Transverse colon (tissue), 4 donors: ENCODE measurements around the gene GMDS. TPM values are rescaled to one million over a fixed set of nuclear protein-coding genes. Genes with fewer than 3 reads are reported as not detected.

Experiments used
- DNase-seq: peaks from one replicate; pipeline ENCODE4 v3.0.0-alpha.2; 2019
- H3K27ac ChIP-seq, 4 donors: fragments of 200-600 bp; sonication (generic); 2 replicates each; pipeline ENCODE4 v1.5.1; 2016 to 2018; ENCODE audit warnings: inconsistent platforms in 4 of 4
- H3K27me3 ChIP-seq: fragments of 200-600 bp; sonication (generic); 2 replicates; pipeline ENCODE4 v1.5.1; 2017; ENCODE audit warnings: inconsistent platforms
- H3K36me3 ChIP-seq, 4 donors: fragments of 200-600 bp; sonication (generic); 2 replicates each; pipeline ENCODE4 v1.5.1; 2017 to 2019; ENCODE audit warnings: inconsistent platforms in 4 of 4
- H3K4me1 ChIP-seq, 4 donors: fragments of 200-600 bp; sonication (generic); 2 replicates each; pipeline ENCODE4 v1.5.1; 2017 to 2020; ENCODE audit warnings: inconsistent platforms in 4 of 4
- H3K4me3 ChIP-seq, 4 donors: fragments of 200-600 bp; sonication (generic); 1 replicate in 1 of 4; 2 replicates in 3 of 4; pipeline versions ENCODE4 v1.5.1 to v1.6.1; 2017 to 2019; ENCODE audit warnings: inconsistent platforms in 4 of 4
- H3K9me3 ChIP-seq, 2 donors: fragments of 200-600 bp; sonication (generic); 2 replicates each; pipeline ENCODE4 v1.5.1; 2017 to 2019; ENCODE audit warnings: inconsistent platforms in 2 of 2
- EP300 ChIP-seq: sonication (generic); formaldehyde crosslinking; IDR thresholded peaks from one replicate; pipeline ENCODE4 v1.6.1; 2017; ENCODE audit warnings: antibody characterized with exemption, low read depth
- POLR2A ChIP-seq: fragments of 450-650 bp; IDR thresholded peaks from one replicate; pipeline ENCODE4 v1.6.1; 2016; ENCODE audit warnings: antibody characterized with exemption, mild to moderate bottlenecking, moderate library complexity
- POLR2AphosphoS5 ChIP-seq, 3 donors: sonication (generic); formaldehyde crosslinking; IDR thresholded peaks; one replicate each; pipeline ENCODE4 v1.6.1; 2016; ENCODE audit warnings: antibody characterized with exemption in 3 of 3
- WGBS, 2 donors: methylation state at CpG; one replicate each; pipeline ENCODE4 v1.1.5; 2018; ENCODE audit warnings: low coverage in 1 of 2; 5-methylcytosine and 5-hydroxymethylcytosine counted together
- in situ Hi-C, 4 donors: fragments of 200-750 bp; cut with MboI; loops; one replicate each; pipeline versions ENCODE4 v1.15.0 to v1.15.1; 2017; ENCODE audit warnings: low sequenced_read_pairs in 3 of 4, low pct_ligation_motif_present in 1 of 4, low pct_unique_long_range_greater_than_20kb in 1 of 4
- intact Hi-C: fragments of 100-400 bp; cut with DNase I; formaldehyde crosslinking; loops from one replicate; pipeline ENCODE4 v1.15.1; 2023; ENCODE audit warnings: low total_unique reads
- total RNA-seq, 4 donors: library from RNA; depleted of rRNA; stranded (reverse); fragments of >200 nt; gene quantifications; one replicate each; pipeline ENCODE4 v1.1.0, GENCODE V29; 2016
- TF ChIP-seq, protein P1 (sequence below), 5 experiments: fragments of 200-600 bp in 3 of 5; fragments of 450-650 bp in 2 of 5; sonication (generic) in 3 of 5; IDR thresholded peaks; 1 replicate in 2 of 5; 2 replicates in 3 of 5; pipeline ENCODE4 v1.5.1; 2016 to 2017; ENCODE audit warnings: antibody characterized with exemption in 5 of 5, inconsistent platforms in 3 of 5, mild to moderate bottlenecking in 2 of 5, moderate library complexity in 1 of 5

Gene GMDS
- total RNA-seq, 4 donors from 2014 or later: 66.2 to 546 (median 102) TPM

DNA sequence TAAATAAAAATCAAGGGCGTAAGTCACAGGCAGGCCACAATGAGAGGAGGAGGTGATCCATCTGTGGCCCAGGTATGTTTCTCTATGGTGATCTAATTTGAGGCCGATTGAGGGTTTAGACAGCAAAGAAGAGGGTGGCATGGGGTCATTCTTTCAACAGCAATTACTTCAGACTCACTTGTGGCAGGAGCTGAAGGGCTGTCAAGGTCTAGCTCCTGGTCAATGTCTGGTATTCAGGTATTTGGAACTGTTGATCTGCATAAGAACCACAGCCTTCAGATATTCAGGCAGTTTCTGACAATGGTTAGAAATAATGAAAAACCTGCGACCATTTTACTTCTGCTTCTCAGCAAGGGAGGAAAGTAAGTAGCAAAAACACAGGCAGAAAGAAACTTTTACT, 376.1 kb downstream of the GMDS start:
- Histone ChIP-seq H3K27ac (no peak overlapping the region), H3K4me1 (peaks cover 0 to 4% (median 0%) of the 10 kb centered on the region in 4 donors), H3K36me3 (no peaks in the 10 kb centered on the region), H3K9me3 (no peaks in the 10 kb centered on the region), H3K4me3 (no peak overlapping the region), H3K27me3 (no peaks in the 10 kb centered on the region)
- TF ChIP-seq POLR2A (no peak), EP300 (no peak), POLR2AphosphoS5 (IDR thresholded peaks at IDR 0.05) (no peak)
- TF ChIP-seq, protein P1, sequence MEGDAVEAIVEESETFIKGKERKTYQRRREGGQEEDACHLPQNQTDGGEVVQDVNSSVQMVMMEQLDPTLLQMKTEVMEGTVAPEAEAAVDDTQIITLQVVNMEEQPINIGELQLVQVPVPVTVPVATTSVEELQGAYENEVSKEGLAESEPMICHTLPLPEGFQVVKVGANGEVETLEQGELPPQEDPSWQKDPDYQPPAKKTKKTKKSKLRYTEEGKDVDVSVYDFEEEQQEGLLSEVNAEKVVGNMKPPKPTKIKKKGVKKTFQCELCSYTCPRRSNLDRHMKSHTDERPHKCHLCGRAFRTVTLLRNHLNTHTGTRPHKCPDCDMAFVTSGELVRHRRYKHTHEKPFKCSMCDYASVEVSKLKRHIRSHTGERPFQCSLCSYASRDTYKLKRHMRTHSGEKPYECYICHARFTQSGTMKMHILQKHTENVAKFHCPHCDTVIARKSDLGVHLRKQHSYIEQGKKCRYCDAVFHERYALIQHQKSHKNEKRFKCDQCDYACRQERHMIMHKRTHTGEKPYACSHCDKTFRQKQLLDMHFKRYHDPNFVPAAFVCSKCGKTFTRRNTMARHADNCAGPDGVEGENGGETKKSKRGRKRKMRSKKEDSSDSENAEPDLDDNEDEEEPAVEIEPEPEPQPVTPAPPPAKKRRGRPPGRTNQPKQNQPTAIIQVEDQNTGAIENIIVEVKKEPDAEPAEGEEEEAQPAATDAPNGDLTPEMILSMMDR (IDR thresholded peaks at IDR 0.05): no peak
- in situ Hi-C loops (no loop called here), intact Hi-C loops (no loop called here)
- DNase-seq: no peak
- WGBS, 2 donors: 85 to 100% methylated on average over 2 to 3 of the region's 3 CpGs

DNA sequence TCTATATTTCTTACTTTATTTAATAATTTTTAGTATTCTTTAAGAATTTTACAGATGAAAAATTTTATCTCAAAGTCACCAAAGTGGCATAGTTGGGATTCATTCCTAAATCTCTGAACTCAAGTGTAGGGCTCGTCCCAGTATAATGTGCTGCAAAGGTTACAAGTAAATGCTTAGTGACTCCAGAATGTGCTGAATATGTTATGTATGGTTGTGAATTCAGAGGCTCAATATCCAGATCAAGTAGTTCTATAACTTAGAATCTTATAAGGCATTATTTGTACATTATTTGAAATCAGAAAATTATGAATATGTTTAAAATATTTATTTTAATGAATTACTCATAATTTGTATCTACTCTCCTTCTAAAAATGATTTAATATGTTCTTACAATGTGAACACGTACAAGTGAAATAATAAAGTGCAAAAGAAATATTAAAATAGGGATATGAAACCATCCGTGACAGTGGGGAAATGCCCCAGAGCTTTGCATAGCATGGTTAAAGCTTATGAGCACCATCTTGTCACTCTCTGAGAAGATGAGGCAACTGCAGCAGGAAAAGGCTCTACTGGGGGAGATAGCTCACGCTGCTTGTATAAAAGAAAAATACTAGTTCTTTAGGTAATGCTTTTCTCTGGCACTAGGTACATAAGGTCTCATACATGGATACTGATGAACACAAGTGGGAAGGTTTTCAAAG, 376.7 kb downstream of the GMDS start:
- H3K27me3 ChIP-seq: no peaks in the 10 kb centered on the region
- intact Hi-C loops (no loop called here), in situ Hi-C loops (no loop called here)
- no peak for TF ChIP-seq POLR2AphosphoS5 (IDR thresholded peaks at IDR 0.05)
- TF ChIP-seq EP300: no peak
- no peak overlapping the region for H3K27ac ChIP-seq
- peaks cover 0 to 4% (median 0%) of the 10 kb centered on the region in 4 donors for H3K4me1 ChIP-seq
- H3K9me3 ChIP-seq: no peaks in the 10 kb centered on the region
- WGBS, 2 donors: 83 to 84% methylated on average over 4 of the region's 4 CpGs
- no peaks in the 10 kb centered on the region for H3K36me3 ChIP-seq
- no peak overlapping the region for H3K4me3 ChIP-seq
- DNase-seq: no peak

DNA sequence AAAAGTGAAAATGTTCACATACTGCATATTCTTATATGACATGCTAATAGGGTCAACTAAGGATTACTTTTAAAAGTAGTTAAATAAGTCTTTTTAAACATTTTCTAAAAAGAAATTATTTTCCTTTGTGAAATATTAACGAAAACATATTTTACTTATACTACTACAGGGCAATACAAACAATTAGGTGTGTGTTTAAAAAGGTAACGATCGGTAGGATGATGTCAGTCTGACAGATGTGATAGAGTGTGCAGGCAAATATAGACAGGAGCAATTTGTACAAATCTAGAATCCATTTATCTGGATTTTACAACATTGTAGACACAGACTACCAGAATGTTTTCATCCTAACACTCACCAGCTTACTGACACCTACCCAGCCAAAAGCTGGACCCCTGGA, 378.2 kb downstream of the GMDS start:
- Histone ChIP-seq H3K9me3 (no peaks in the 10 kb centered on the region), H3K27ac (no peak overlapping the region), H3K4me3 (no peak overlapping the region), H3K36me3 (no peaks in the 10 kb centered on the region), H3K27me3 (no peaks in the 10 kb centered on the region), H3K4me1 (peaks cover 0 to 1% (median 0%) of the 10 kb centered on the region in 4 donors)
- no peak for DNase-seq
- no peak for TF ChIP-seq POLR2A
- no peak for TF ChIP-seq EP300
- TF ChIP-seq, protein P1 (IDR thresholded peaks at IDR 0.05): no peak
- WGBS, 2 donors: 74 to 76% methylated on average over 3 of the region's 3 CpGs
- in situ Hi-C loops (no loop called here), intact Hi-C loops (no loop called here)

DNA sequence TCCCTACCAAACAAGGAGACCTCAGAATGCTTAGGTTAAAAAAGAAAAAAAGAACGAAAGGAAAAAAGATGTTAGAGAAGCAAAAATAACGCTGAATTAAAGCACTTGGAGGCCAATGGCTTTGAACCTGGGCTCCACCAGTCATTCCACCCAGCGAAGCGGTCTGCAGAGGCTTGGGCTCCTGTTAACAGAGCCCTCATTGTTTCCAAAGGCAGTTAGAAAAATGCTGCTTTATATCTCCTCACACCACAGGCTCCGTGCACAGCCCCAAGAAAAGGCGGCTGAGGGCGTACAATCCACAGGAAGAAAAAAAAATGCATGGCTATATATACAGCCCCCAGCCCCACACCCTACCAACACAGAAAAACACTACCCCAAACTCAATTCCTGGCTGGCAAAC, 379.8 kb downstream of the GMDS start:
- no peaks in the 10 kb centered on the region for H3K36me3 ChIP-seq
- WGBS, 2 donors: 57 to 76% methylated on average over 5 to 7 of the region's 7 CpGs
- DNase-seq: no peak
- H3K27ac ChIP-seq: no peak overlapping the region
- intact Hi-C loops (no loop called here), in situ Hi-C loops (no loop called here)
- TF ChIP-seq POLR2A: no peak
- TF ChIP-seq, protein P1 (IDR thresholded peaks at IDR 0.05): no peak
- H3K4me1 ChIP-seq: no peaks in the 10 kb centered on the region
- no peaks in the 10 kb centered on the region for H3K27me3 ChIP-seq
- no peaks in the 10 kb centered on the region for H3K9me3 ChIP-seq
- no peak overlapping the region for H3K4me3 ChIP-seq

DNA sequence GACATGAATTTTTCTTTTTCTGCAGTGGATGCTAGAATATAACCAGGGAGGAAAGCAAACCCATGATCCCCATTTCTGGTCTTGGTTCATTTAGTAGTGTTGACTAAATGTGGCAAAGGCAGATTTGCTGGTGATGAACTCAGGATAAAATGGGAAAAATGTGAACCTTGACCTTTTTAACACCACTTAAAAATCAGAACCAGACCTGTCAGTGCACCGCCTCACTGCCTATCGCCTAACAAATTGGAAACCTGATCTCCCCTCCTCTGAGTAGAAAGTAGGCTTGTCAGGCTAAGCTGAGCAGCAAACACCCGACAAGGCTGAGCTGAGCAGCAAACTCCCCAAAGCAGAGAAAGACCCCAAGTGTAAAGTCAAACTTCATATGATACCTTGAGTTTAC, 380.9 kb downstream of the GMDS start:
- Histone ChIP-seq H3K27me3 (no peaks in the 10 kb centered on the region), H3K36me3 (no peaks in the 10 kb centered on the region), H3K4me1 (no peaks in the 10 kb centered on the region), H3K27ac (no peak overlapping the region), H3K9me3 (no peaks in the 10 kb centered on the region), H3K4me3 (no peak overlapping the region)
- intact Hi-C loops: no loop called here
- TF ChIP-seq POLR2A: no peak
- TF ChIP-seq, protein P1 (IDR thresholded peaks at IDR 0.05): no peak
- no peak for TF ChIP-seq EP300
- TF ChIP-seq POLR2AphosphoS5 (IDR thresholded peaks at IDR 0.05): no peak
- WGBS, 2 donors: 95 to 100% methylated on average over 2 to 3 of the region's 3 CpGs
- in situ Hi-C loops: no loop called here
- DNase-seq: no peak
